ENCODE measurements around the gene NUP133. TPM values are rescaled to one million over a fixed set of nuclear protein-coding genes. Genes with fewer than 3 reads are reported as not detected.

Gene NUP133
- polyA plus RNA-seq, 3 donors = 9.0 to 12.8 (median 12.4) TPM

GRCh38 chr1:229434005-229434640 lies 74.0 kb downstream of the NUP133 start, which contains the start of gene ACTA1:
TSS of gene ACTA1 (minus strand) at chr1:229434094. CDS start at chr1:229433115, 979 bp downstream.
- intact Hi-C loops (cut with micrococcal nuclease) = no loop called here
- Histone ChIP-seq H3K4me1 (ENCODE audit: control insufficient read depth in 1 of 2, insufficient read depth in 2 of 2, low read length in 2 of 2) (peaks cover 9 to 11% of the 10 kb centered on the region in 2 donors), H3K79me2 (ENCODE audit: insufficient read depth, low read length) (no peaks in the 10 kb centered on the region), H3K9me3 (replicated peaks in 1 of 2; ENCODE audit: control insufficient read depth in 1 of 2, insufficient read depth in 1 of 2, low read length in 2 of 2) (peaks cover 0 to 29% of the 10 kb centered on the region in 2 donors), H3K27ac (ENCODE audit: low read depth in 1 of 2, low read length in 2 of 2) (no peak within 1 kb of the TSS), H3K4me2 (replicated peaks; ENCODE audit: extremely low read depth, low read length, poor library complexity, severe bottlenecking) (no peak within 1 kb of the TSS), H3K9ac (ENCODE audit: insufficient read depth, low read length, poor library complexity, severe bottlenecking) (no peak within 1 kb of the TSS), H3K27me3 (ENCODE audit: control insufficient read depth in 2 of 2, insufficient read depth in 2 of 2, low read length in 2 of 2) (peaks cover 57 to 78% of the 10 kb centered on the region in 2 donors), H3K4me3 (replicated peaks in 1 of 3; ENCODE audit: low read depth in 2 of 3, low read length in 3 of 3) (no peak within 1 kb of the TSS), H3K36me3 (replicated peaks in 1 of 2; ENCODE audit: control insufficient read depth in 1 of 2, insufficient read depth in 2 of 2, low read length in 2 of 2) (no peaks in the 10 kb centered on the region), H4K20me1 (ENCODE audit: insufficient read depth, low read length) (no peaks in the 10 kb centered on the region), H2AFZ (ENCODE audit: insufficient read depth, low read depth, low read length, poor library complexity, severe bottlenecking) (no peak within 1 kb of the TSS)
- H3K27ac Mint-ChIP-seq = no peak within 1 kb of the TSS
- H3K4me3 Mint-ChIP-seq = peak within 1 kb of the TSS in 1 of 2 donors; percentile 79
- H3K36me3 Mint-ChIP-seq = peaks cover 10 to 13% of the 10 kb centered on the region in 2 donors
- peaks cover 0 to 35% (median 11%) of the 10 kb centered on the region in 7 donors for H3K9me3 Mint-ChIP-seq
- peaks cover 16% of the 10 kb centered on the region for H3K4me1 Mint-ChIP-seq
- TF ChIP-seq, protein P1, sequence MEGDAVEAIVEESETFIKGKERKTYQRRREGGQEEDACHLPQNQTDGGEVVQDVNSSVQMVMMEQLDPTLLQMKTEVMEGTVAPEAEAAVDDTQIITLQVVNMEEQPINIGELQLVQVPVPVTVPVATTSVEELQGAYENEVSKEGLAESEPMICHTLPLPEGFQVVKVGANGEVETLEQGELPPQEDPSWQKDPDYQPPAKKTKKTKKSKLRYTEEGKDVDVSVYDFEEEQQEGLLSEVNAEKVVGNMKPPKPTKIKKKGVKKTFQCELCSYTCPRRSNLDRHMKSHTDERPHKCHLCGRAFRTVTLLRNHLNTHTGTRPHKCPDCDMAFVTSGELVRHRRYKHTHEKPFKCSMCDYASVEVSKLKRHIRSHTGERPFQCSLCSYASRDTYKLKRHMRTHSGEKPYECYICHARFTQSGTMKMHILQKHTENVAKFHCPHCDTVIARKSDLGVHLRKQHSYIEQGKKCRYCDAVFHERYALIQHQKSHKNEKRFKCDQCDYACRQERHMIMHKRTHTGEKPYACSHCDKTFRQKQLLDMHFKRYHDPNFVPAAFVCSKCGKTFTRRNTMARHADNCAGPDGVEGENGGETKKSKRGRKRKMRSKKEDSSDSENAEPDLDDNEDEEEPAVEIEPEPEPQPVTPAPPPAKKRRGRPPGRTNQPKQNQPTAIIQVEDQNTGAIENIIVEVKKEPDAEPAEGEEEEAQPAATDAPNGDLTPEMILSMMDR (IDR thresholded peaks at IDR 0.05) = no peak
- WGBS (ENCODE audit: insufficient coverage) = 2% methylated on average over 32 of the region's 51 CpGs
- no peak for DNase-seq
- H3K27me3 Mint-ChIP-seq (ENCODE audit: low read depth in 3 of 3) = peaks cover 77 to 83% (median 80%) of the 10 kb centered on the region in 3 donors

DNA sequence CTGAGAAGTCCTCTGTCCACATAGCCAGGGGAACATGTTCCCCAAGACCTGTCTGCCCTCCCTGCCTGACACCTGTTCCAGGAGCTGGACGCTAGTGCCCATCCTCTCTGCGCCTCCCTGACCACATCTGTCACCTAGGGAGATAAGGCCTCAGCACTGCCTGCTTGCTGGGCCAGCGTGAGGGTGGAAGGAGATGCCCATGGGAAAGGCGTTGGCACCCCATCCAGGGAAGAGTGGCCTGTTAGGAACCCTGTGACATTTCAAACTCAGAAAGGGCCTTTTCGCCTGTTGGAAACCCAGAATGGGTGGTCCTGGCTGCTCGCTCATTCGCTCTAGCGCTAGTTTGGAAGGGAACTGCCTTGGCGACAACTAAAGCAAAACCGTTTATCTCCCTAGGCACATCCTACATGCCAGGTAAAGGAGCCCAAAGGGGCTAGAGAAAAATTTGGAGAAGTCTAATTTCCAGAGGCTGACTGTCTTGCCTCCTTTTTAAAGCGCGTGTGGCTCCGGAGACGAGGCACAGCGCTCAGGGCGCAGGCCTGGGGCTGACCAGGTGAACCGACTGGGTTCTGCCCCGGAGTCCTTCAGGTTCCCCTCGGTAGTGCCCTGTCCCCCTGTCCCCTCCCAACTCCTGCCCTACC lies 74.7 kb downstream of the NUP133 start:
- H3K27ac Mint-ChIP-seq = no peak overlapping the region
- Histone ChIP-seq H3K27me3 (ENCODE audit: control insufficient read depth in 2 of 2, insufficient read depth in 2 of 2, low read length in 2 of 2) (peaks cover 58 to 83% of the 10 kb centered on the region in 2 donors), H3K79me2 (ENCODE audit: insufficient read depth, low read length) (no peaks in the 10 kb centered on the region), H4K20me1 (ENCODE audit: insufficient read depth, low read length) (no peaks in the 10 kb centered on the region), H3K4me1 (ENCODE audit: control insufficient read depth in 1 of 2, insufficient read depth in 2 of 2, low read length in 2 of 2) (peaks cover 9 to 11% of the 10 kb centered on the region in 2 donors), H2AFZ (ENCODE audit: insufficient read depth, low read depth, low read length, poor library complexity, severe bottlenecking) (no peak overlapping the region), H3K27ac (ENCODE audit: low read depth in 1 of 2, low read length in 2 of 2) (no peak overlapping the region), H3K36me3 (replicated peaks in 1 of 2; ENCODE audit: control insufficient read depth in 1 of 2, insufficient read depth in 2 of 2, low read length in 2 of 2) (no peaks in the 10 kb centered on the region), H3K4me3 (replicated peaks in 1 of 3; ENCODE audit: low read depth in 2 of 3, low read length in 3 of 3) (no peak overlapping the region), H3K9me3 (replicated peaks in 1 of 2; ENCODE audit: control insufficient read depth in 1 of 2, insufficient read depth in 1 of 2, low read length in 2 of 2) (peaks cover 0 to 29% of the 10 kb centered on the region in 2 donors), H3K9ac (ENCODE audit: insufficient read depth, low read length, poor library complexity, severe bottlenecking) (no peak overlapping the region), H3K4me2 (replicated peaks; ENCODE audit: extremely low read depth, low read length, poor library complexity, severe bottlenecking) (no peak overlapping the region)
- H3K4me1 Mint-ChIP-seq = peaks cover 16% of the 10 kb centered on the region
- peaks cover 5 to 9% of the 10 kb centered on the region in 2 donors for H3K36me3 Mint-ChIP-seq
- H3K9me3 Mint-ChIP-seq = peaks cover 0 to 35% (median 11%) of the 10 kb centered on the region in 7 donors
- peaks cover 80 to 86% (median 83%) of the 10 kb centered on the region in 3 donors for H3K27me3 Mint-ChIP-seq (ENCODE audit: low read depth in 3 of 3)
- TF ChIP-seq, protein P1 (IDR thresholded peaks at IDR 0.05) = no peak
- 10% methylated on average over 15 of the region's 19 CpGs for WGBS (ENCODE audit: insufficient coverage)
- no peak for DNase-seq
- intact Hi-C loops (cut with micrococcal nuclease) = no loop called here
- peak overlapping the region in 1 of 2 donors; percentile 64 for H3K4me3 Mint-ChIP-seq
